Measurements from ENCODE around the gene ADGRE3. TPM values are rescaled to one million over a fixed set of nuclear protein-coding genes. Genes with fewer than 3 reads are reported as not detected.

Gene ADGRE3
- total RNA-seq, 1 experiment from 2014 or later: not detected

- Mint-ChIP-seq H3K4me1 (no peaks in the 10 kb centered on the region), H3K36me3 (no peaks in the 10 kb centered on the region), H3K27me3 (ENCODE audit: low read depth) (peaks cover 44% of the 10 kb centered on the region), H3K27ac (no peak overlapping the region), H3K9me3 (peaks cover 19% of the 10 kb centered on the region), H3K4me3 (no peak overlapping the region)
- no peak for ATAC-seq
- POLR2A ChIA-PET: no interaction called here
- TF ChIP-seq E2F1 (CRISPR knock-in tag; IDR thresholded peaks at IDR 0.05) (no peak), NFYB (CRISPR knock-in tag; conservative IDR thresholded peaks at IDR 0.05; ENCODE audit: low read depth) (no peak), ZMAT4 (CRISPR knock-in tag; IDR thresholded peaks at IDR 0.05) (no peak), NR2C2 (CRISPR knock-in tag; IDR thresholded peaks at IDR 0.05) (no peak), ARID4B (CRISPR knock-in tag; IDR thresholded peaks at IDR 0.05; ENCODE audit: borderline replicate concordance) (no peak), ZNF532 (CRISPR knock-in tag; IDR thresholded peaks at IDR 0.05; ENCODE audit: borderline replicate concordance) (no peak), STAT6 (CRISPR knock-in tag; conservative IDR thresholded peaks at IDR 0.05; ENCODE audit: low read depth) (no peak), ZNF138 (CRISPR knock-in tag; conservative IDR thresholded peaks at IDR 0.05) (no peak), CREM (CRISPR knock-in tag; IDR thresholded peaks at IDR 0.05) (no peak), SMAD3 (CRISPR knock-in tag; IDR thresholded peaks at IDR 0.05; ENCODE audit: borderline replicate concordance) (no peak)
- CTCF ChIA-PET: no interaction called here
- DNase-seq (ENCODE audit: low spot score): no peak
These were observed 26.1 kb downstream of the ADGRE3 start for GRCh38 chr19:14648506-14648905.

GRCh38 chr19:14639536-14640277 is 34.9 kb downstream of the ADGRE3 start:
- Mint-ChIP-seq H3K9me3 (peaks cover 42% of the 10 kb centered on the region), H3K27me3 (ENCODE audit: low read depth) (peaks cover 28% of the 10 kb centered on the region), H3K27ac (no peak overlapping the region), H3K4me3 (no peak overlapping the region), H3K36me3 (peaks cover 8% of the 10 kb centered on the region), H3K4me1 (peaks cover under 1% of the 10 kb centered on the region)
- DNase-seq (ENCODE audit: low spot score) (no peak), ATAC-seq (no peak)
- CTCF ChIA-PET: no interaction called here
- POLR2A ChIA-PET: no interaction called here
- no peak for TF ChIP-seq OVOL2 (CRISPR knock-in tag; IDR thresholded peaks at IDR 0.05; ENCODE audit: borderline replicate concordance)
- no peak for TF ChIP-seq ELF4 (CRISPR knock-in tag; IDR thresholded peaks at IDR 0.05; ENCODE audit: low read depth)
- no peak for TF ChIP-seq NR3C1 (CRISPR knock-in tag; conservative IDR thresholded peaks at IDR 0.05; ENCODE audit: low read depth)
- TF ChIP-seq GTF2I (CRISPR knock-in tag; conservative IDR thresholded peaks at IDR 0.05): no peak
- no peak for TF ChIP-seq FOXK1 (CRISPR knock-in tag; IDR thresholded peaks at IDR 0.05)
- no peak for TF ChIP-seq ZNF396 (CRISPR knock-in tag; IDR thresholded peaks at IDR 0.05; ENCODE audit: borderline replicate concordance)
- TF ChIP-seq USF1 (CRISPR knock-in tag; IDR thresholded peaks at IDR 0.05): no peak
- TF ChIP-seq NFYB (CRISPR knock-in tag; conservative IDR thresholded peaks at IDR 0.05; ENCODE audit: low read depth): no peak
- TF ChIP-seq SMAD3 (CRISPR knock-in tag; IDR thresholded peaks at IDR 0.05; ENCODE audit: borderline replicate concordance): no peak
- TF ChIP-seq ZNF263 (CRISPR knock-in tag; IDR thresholded peaks at IDR 0.05; ENCODE audit: low read depth): no peak
- TF ChIP-seq IRF2 (CRISPR knock-in tag; IDR thresholded peaks at IDR 0.05; ENCODE audit: borderline replicate concordance, low read depth): no peak
- no peak for TF ChIP-seq ATF3 (CRISPR knock-in tag; conservative IDR thresholded peaks at IDR 0.05)
